Measurements from ENCODE around the gene FBXO36.

DNA sequence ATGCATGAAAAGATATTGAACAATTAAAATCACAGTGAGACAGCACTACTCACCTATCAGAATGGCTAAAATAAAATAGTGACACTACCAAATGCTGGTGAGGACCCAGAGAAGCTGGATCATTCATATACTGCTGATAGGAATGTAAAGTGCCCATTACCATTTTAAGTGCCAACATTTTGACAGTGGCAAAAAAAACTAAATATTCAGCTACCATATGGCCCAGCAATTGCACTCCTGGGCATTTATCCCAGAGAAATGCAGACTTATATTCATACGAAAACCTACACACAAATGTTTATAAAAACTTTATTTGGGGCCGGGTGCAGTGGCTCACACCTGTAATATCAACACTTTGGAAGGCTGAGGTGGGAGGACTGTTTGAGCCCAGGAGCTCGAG, 47.6 kb downstream of the FBXO36 start:
- TF ChIP-seq POLR2AphosphoS5 (IDR thresholded peaks at IDR 0.05; ENCODE audit: low read depth, low read length): no peak
- no peak for TF ChIP-seq POLR2A (IDR thresholded peaks at IDR 0.05; ENCODE audit: low read depth, low read length)
